HS-5 (cell line): Measurements from ENCODE around the gene DTX1.

ENCODE experiments used
- DNase-seq: peaks from one replicate; pipeline ENCODE4 v3.0.0-alpha.2; 2012; ENCODE audit warnings: low read depth

DTX1 gene

DNA sequence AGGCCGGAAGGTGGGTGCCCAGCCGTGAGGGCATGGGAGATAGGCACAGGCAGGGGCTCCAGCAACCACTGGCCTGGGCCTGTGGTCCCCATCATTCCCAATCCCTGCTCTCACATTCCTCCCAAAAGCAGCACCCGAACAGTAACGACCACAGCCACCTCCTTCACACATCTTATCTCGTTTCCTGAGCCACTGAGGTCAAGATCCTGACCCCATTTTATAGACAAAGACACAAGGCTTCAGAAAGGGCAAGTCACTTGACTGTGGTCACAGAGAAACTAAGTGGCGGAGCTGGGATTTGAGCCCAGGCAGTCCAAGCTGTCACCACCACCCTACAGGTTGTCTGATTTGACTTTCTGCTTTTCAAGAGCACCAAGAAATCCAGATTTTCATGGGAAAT is 38.9 kb downstream of the DTX1 start:
- DNase-seq = no peak

GRCh38 chr12:113096675-113097461 is 40.3 kb downstream of the DTX1 start:
- DNase-seq = no peak

GRCh38 chr12:113097716-113098440 is 41.3 kb downstream of the DTX1 start:
- no peak for DNase-seq

DNA sequence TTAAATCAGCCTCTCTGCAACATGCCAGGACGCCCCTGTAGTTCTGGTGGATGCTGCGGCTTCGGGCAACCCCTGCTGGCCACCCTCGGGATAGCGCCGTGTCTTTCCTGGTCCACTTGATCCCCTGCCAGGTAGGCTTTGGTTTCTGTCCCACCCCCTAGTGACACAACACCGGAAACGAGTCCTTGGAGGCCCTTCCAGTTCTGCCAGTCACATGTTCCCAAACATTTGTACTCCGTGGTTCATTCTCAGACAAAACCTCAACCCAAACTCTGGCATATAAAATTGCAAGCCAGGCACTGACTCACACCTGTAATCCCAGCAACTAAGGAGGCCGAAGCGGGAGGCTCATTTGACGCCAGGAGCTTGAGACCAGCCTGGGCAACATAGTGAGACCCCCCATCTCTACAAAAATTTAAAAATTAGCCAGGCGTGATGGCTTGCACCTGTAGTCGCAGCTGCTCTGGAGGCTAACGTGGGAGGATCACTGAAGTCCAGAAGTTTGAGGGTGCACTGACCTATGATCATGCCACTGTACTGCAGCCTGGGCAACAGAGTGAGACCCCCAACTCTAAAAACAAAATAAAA is 42.0 kb downstream of the DTX1 start:
- DNase-seq = peak; percentile 85

GRCh38 chr12:113099364-113099763 is 42.8 kb downstream of the DTX1 start:
- DNase-seq = no peak

DNA sequence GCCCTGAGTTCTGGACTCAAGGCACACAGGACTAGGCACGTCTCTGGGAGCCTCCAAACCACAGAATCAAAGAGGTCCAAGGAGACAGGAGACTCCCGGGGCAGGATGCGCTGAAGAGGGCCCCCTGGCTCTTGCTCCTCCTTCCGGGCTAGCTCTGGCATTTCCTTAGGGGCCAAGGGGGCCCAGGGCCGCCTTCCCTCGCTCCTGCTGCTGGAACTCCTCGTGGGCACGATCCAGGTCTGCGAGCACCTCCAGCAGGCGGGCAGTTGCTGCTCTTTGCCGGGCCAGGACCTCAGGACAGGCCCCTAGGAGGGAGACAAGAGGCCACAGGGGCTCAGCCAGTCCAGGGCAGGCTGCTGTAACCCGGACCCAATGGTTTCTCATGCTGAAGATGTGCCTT is 43.2 kb downstream of the DTX1 start:
- DNase-seq = no peak

DNA sequence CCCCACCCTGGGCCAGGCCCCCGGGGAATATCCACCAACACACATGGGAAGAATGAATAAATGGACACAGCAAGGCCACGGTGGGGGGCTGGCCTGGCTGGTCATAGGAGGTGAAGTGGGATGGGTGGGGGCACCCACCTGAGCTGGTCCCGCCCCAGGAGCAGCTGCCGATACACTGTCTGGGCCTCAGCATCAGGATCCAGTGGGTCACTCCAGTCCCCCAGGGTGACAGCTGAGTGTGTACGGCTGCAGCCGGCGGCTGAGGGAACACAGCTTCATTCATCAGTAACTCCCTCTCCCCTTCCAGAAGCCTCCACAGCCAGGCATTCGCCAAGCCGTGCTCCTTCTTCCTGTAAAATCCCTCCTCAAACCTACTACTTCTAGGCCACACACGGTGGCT is 45.2 kb downstream of the DTX1 start:
- no peak for DNase-seq

- DNase-seq = no peak
These were observed 46.3 kb downstream of the DTX1 start for GRCh38 chr12:113102811-113103210.

GRCh38 chr12:113103756-113104450 is 47.4 kb downstream of the DTX1 start:
- no peak for DNase-seq

GRCh38 chr12:113104953-113105510 is 48.5 kb downstream of the DTX1 start:
- DNase-seq = no peak

DNA sequence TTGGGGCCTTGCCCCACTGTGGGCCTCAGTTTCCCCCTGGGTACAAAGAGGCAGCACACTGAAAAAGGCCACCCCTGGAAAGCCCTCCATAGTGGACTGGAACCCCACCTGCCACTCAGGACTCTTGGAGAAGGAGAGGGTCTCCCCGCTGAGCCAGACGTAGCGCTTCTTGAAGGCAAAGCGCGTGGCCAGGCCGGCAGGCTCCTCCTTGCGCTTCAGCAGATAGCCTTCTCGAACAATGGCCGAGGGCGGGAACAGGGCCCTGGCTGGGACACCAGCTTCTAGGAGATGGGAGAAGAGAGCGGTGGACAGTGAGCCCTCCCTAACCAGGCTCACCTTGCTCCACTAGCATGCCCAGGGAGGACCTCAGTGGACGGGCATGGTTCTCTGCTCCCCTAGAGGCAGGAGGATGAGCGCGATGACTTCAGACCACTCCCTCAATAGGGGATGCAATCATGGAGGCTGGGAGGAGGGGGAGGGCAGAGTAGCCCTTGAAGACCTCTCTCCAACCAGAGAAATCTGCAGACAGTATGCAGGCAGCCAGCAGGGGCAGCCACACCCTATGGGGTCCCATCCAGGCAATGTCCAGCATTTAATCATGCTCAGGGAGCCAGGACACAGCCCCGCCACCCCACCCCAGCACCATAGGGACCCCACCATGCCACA is 49.2 kb downstream of the DTX1 start:
- DNase-seq = no peak

GRCh38 chr12:113106361-113106760 is 49.8 kb downstream of the DTX1 start:
- no peak for DNase-seq

GRCh38 chr12:113108308-113108707 is 51.8 kb downstream of the DTX1 start:
- DNase-seq = no peak

DNA sequence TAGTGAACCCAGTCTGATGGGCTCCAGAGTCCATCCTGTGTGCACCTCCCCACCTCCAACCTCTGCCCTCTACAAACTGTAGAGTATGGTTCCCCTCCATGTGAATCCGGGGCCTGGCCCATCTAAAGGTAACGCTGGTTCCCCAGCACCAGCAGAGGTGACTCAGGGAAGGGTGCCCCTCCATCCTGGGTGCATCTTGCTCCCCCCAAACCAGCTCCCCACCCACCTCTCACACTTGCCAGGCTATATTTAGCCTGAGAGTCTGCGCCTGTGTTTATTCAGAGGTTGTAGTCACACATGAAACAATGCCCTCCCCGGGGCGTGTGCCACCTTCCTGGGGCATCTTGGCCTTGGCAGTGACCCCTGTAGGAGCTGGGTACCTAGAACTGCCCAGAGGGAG is 52.8 kb downstream of the DTX1 start:
- no peak for DNase-seq

GRCh38 chr12:113109872-113110599 is 53.5 kb downstream of the DTX1 start:
- DNase-seq = no peak

- no peak for DNase-seq
These were observed 54.7 kb downstream of the DTX1 start for GRCh38 chr12:113111247-113111646.

DNA sequence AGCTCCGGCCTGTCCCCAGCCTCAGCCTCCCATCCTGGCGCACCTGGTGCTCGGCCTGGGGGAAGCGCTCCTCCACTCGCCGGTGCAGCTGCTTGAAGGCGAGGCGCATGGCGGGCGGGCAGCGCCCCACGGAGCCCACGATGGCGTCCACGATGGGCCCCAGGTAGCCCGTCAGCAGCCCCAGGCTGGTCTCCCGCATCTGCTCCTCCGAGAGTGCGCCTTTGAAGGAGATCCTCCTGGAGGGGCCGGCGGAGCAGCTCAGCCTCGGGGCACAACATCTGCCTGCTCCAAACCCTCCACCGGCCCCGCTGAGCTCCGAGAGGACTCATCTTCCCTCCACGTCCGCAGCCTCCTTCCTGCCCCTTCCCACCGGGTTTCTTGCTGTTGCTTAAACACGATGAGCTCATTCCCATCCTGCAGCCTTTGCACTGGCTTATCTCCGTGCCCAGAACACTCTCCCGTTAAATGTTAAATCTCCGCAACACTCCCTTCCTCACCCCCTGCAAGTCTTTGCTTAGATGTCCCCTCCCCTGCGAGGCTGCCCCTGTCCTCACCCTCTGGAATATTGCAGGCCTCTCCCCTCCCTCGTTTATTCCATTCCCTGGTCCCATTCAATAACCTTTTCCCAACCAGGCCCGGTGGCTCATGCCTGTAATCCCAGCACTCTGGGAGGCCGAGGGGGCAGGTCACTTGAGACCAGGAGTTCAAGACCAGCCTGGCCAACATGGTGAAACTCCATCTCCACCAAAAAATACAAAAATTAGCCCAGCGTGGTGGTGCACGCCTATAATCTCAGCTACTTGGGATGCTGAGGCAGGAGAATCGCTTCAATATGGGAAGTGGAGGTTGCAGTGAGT is 55.7 kb downstream of the DTX1 start:
- no peak for DNase-seq

DNA sequence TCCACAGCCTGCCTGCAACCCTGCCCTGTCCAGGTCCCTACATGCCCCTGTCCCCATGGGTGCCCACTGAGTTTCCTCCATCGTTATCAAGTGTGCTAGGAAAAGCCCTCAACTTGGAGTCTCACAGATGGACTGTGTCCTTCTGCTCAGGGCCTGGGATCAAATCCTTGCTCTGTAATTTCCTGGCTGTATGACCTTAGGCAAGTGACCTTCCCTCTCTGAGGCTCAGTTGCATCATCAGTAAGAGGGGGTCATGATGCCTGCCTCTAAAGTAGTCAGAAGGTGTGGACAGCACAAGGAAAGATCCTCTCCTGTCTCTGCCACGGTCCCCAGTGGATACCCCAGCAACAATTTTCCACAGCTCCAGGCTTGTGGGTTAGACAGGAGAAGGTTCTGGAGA is 56.9 kb downstream of the DTX1 start:
- DNase-seq = no peak

DNA sequence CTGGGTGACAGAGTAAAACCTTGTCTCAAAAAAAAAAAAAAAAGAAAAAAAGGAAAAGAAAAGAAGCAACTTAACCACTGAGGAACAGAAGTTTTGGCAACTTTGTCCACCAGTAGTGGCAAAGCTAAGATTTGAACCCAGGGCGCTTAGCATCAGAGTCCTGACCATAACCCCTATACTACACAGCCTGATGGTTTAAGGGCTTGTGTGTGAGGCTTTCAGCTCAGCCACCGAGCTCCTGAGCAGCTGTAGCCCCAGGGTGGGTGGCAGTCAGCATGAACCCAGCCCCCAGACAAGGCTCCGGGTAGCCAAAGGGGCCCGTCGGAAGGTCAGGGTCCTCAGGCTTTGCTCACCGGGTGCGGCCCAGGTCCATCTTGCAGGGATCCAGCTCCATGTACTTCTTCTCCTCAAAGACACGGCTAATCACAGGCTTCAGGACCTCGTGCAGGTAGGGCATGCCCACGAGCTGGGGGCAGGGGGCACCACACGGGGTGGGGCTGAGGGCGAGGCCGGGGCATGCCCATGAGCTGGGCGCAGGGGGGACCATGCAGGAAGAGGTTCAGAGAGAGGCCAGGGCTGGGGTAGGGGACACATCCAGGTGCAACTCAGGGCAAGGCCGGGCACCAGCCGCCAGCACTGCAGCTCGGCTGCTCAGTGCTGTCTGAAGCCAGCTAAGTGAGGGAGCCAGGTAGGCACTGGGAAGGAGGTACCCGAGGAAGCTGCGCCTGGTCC is 58.1 kb downstream of the DTX1 start:
- no peak for DNase-seq
